ENCODE data around the gene ADRM1. TPM values are rescaled to one million over a fixed set of nuclear protein-coding genes. Genes with fewer than 3 reads are reported as not detected.

The ADRM1 gene
- total RNA-seq, 2 donors from 2014 or later, result 67.3 to 132 TPM

- H3K27ac Mint-ChIP-seq, result no peak overlapping the region
These were observed 15.9 kb downstream of the ADRM1 start for GRCh38 chr20:62318400-62319345.

GRCh38 chr20:62319346-62319909 lies 16.6 kb downstream of the ADRM1 start:
- Mint-ChIP-seq H3K27ac (no peak overlapping the region), H3K36me3 (ENCODE audit: low read depth) (no peaks in the 10 kb centered on the region), H3K9me3 (no peaks in the 10 kb centered on the region), H3K4me3 (no peak overlapping the region), H3K27me3 (no peaks in the 10 kb centered on the region), H3K4me1 (no peaks in the 10 kb centered on the region)
- ATAC-seq (replicated peaks), result no peak

More at GRCh38 chr20:62318400-62319345, 15.9 kb downstream of the ADRM1 start:
- Mint-ChIP-seq H3K36me3 (ENCODE audit: low read depth) (no peaks in the 10 kb centered on the region), H3K9me3 (no peaks in the 10 kb centered on the region), H3K27me3 (no peaks in the 10 kb centered on the region), H3K4me3 (no peak overlapping the region), H3K4me1 (no peaks in the 10 kb centered on the region)
- ATAC-seq (replicated peaks), result peak; percentile 32

- Mint-ChIP-seq H3K4me1 (no peaks in the 10 kb centered on the region), H3K9me3 (no peaks in the 10 kb centered on the region), H3K27me3 (no peaks in the 10 kb centered on the region), H3K27ac (no peak overlapping the region), H3K36me3 (ENCODE audit: low read depth) (no peaks in the 10 kb centered on the region), H3K4me3 (no peak overlapping the region)
- peak; percentile 12 for ATAC-seq (replicated peaks)
These were observed 18.0 kb downstream of the ADRM1 start for GRCh38 chr20:62320581-62321354.

GRCh38 chr20:62321521-62321948 lies 18.7 kb downstream of the ADRM1 start:
- H3K9me3 Mint-ChIP-seq, result no peaks in the 10 kb centered on the region
- no peak overlapping the region for H3K4me3 Mint-ChIP-seq
- H3K27me3 Mint-ChIP-seq, result no peaks in the 10 kb centered on the region
- H3K36me3 Mint-ChIP-seq (ENCODE audit: low read depth), result no peaks in the 10 kb centered on the region
- H3K27ac Mint-ChIP-seq, result no peak overlapping the region
- no peaks in the 10 kb centered on the region for H3K4me1 Mint-ChIP-seq
- ATAC-seq (replicated peaks), result peak; percentile 40

GRCh38 chr20:62321975-62322374 lies 19.2 kb downstream of the ADRM1 start:
- Mint-ChIP-seq H3K27me3 (no peaks in the 10 kb centered on the region), H3K9me3 (no peaks in the 10 kb centered on the region), H3K36me3 (ENCODE audit: low read depth) (no peaks in the 10 kb centered on the region), H3K27ac (no peak overlapping the region), H3K4me1 (no peaks in the 10 kb centered on the region), H3K4me3 (no peak overlapping the region)
- ATAC-seq (replicated peaks), result no peak

- H3K4me1 Mint-ChIP-seq, result no peaks in the 10 kb centered on the region
These were observed 19.8 kb downstream of the ADRM1 start for GRCh38 chr20:62322492-62323041.

GRCh38 chr20:62323146-62323979 lies 20.6 kb downstream of the ADRM1 start:
- no peak overlapping the region for H3K4me3 Mint-ChIP-seq
- no peaks in the 10 kb centered on the region for H3K27me3 Mint-ChIP-seq
- no peaks in the 10 kb centered on the region for H3K36me3 Mint-ChIP-seq (ENCODE audit: low read depth)
- no peaks in the 10 kb centered on the region for H3K9me3 Mint-ChIP-seq
- no peak for ATAC-seq (replicated peaks)
- no peak overlapping the region for H3K27ac Mint-ChIP-seq
- no peaks in the 10 kb centered on the region for H3K4me1 Mint-ChIP-seq

More at GRCh38 chr20:62322492-62323041, 19.8 kb downstream of the ADRM1 start:
- no peaks in the 10 kb centered on the region for H3K27me3 Mint-ChIP-seq
- H3K9me3 Mint-ChIP-seq, result no peaks in the 10 kb centered on the region
- H3K36me3 Mint-ChIP-seq (ENCODE audit: low read depth), result no peaks in the 10 kb centered on the region
- no peak for ATAC-seq (replicated peaks)
- no peak overlapping the region for H3K27ac Mint-ChIP-seq
- H3K4me3 Mint-ChIP-seq, result no peak overlapping the region

GRCh38 chr20:62323980-62324906 lies 21.4 kb downstream of the ADRM1 start:
- H3K4me1 Mint-ChIP-seq, result no peaks in the 10 kb centered on the region

GRCh38 chr20:62325172-62325905 lies 22.5 kb downstream of the ADRM1 start:
- Mint-ChIP-seq H3K27ac (no peak overlapping the region), H3K4me3 (no peak overlapping the region), H3K36me3 (ENCODE audit: low read depth) (no peaks in the 10 kb centered on the region), H3K27me3 (no peaks in the 10 kb centered on the region), H3K4me1 (no peaks in the 10 kb centered on the region), H3K9me3 (no peaks in the 10 kb centered on the region)
- no peak for ATAC-seq (replicated peaks)

More at GRCh38 chr20:62323980-62324906, 21.4 kb downstream of the ADRM1 start:
- H3K36me3 Mint-ChIP-seq (ENCODE audit: low read depth), result no peaks in the 10 kb centered on the region
- no peaks in the 10 kb centered on the region for H3K9me3 Mint-ChIP-seq
- H3K4me3 Mint-ChIP-seq, result no peak overlapping the region
- no peaks in the 10 kb centered on the region for H3K27me3 Mint-ChIP-seq
- no peak overlapping the region for H3K27ac Mint-ChIP-seq
- ATAC-seq (replicated peaks), result no peak

- no peak overlapping the region for H3K4me3 Mint-ChIP-seq
- no peak for ATAC-seq (replicated peaks)
- no peaks in the 10 kb centered on the region for H3K9me3 Mint-ChIP-seq
- H3K36me3 Mint-ChIP-seq (ENCODE audit: low read depth), result no peaks in the 10 kb centered on the region
- H3K27me3 Mint-ChIP-seq, result no peaks in the 10 kb centered on the region
- no peak overlapping the region for H3K27ac Mint-ChIP-seq
- no peaks in the 10 kb centered on the region for H3K4me1 Mint-ChIP-seq
These were observed 23.8 kb downstream of the ADRM1 start for GRCh38 chr20:62326559-62326958.

GRCh38 chr20:62326959-62327725 lies 24.3 kb downstream of the ADRM1 start:
- H3K4me1 Mint-ChIP-seq, result no peaks in the 10 kb centered on the region
- H3K27ac Mint-ChIP-seq, result no peak overlapping the region
- no peaks in the 10 kb centered on the region for H3K27me3 Mint-ChIP-seq
- H3K4me3 Mint-ChIP-seq, result no peak overlapping the region
- no peaks in the 10 kb centered on the region for H3K9me3 Mint-ChIP-seq
- ATAC-seq (replicated peaks), result no peak
- no peaks in the 10 kb centered on the region for H3K36me3 Mint-ChIP-seq (ENCODE audit: low read depth)

All from activated T-helper 17 cell treated with anti-CD3 and anti-CD28 coated beads, Interleukin-2, amount 50 U/mL, for 72 hours (primary cell).